Coronary artery (tissue), 2 donors: ENCODE measurements around the gene HTRA2.

Experiments
- DNase-seq: peaks from one replicate; pipeline ENCODE4 v3.0.0-alpha.2; 2017; ENCODE audit warnings: low spot score
- H3K27ac ChIP-seq, 2 donors: fragments of 200-600 bp; sonication (generic); one replicate each; pipeline ENCODE4 v1.5.1; 2016 to 2019
- H3K4me3 ChIP-seq: fragments of 200-600 bp; sonication (generic); 2 replicates; pipeline ENCODE4 v1.5.1; 2016; ENCODE audit warnings: mild to moderate bottlenecking, moderate library complexity
- TF ChIP-seq, protein P1 (sequence below): fragments of 200-600 bp; sonication (generic); IDR thresholded peaks from one replicate; pipeline ENCODE4 v1.5.1; 2019; ENCODE audit warnings: antibody characterized with exemption

Gene HTRA2

DNA sequence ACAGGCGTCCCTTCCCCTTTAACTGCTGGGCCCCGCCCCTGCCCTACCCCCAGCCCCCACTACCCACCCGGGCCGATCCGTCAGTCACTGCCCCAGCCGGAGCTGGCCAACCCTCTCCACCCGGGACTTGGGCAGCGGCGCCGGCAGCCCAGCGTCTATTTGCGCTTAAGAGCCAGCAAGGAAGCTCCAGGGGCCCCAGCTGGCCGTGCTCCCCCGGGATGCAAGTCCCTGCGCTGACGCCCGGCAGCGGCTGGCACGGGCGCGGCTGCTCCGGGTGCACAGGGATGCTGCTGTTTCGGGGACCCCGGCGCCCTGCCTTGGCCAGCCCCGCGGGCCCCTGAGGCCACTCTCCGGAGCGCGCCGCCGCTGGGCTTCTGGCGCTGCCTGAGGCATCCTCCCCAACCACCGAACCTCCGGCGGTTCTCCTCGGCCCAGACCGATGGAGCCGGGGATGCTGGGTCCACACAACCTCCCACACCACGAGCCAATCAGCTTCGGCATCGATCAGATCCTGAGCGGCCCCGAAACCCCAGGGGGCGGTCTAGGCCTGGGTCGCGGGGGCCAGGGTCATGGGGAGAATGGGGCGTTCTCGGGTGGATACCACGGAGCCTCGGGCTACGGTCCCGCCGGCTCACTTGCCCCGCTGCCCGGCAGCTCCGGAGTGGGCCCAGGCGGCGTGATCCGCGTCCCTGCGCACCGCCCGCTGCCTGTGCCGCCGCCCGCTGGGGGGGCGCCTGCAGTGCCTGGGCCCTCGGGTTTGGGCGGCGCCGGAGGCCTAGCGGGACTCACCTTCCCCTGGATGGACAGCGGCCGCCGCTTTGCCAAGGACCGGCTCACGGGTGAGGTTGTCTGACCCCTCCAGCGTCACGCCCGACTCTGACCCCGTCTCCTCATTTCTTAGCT is 15.1 kb upstream of the HTRA2 start, which contains the start of gene TLX2:
TSS of gene TLX2 (plus strand) at position 83 of the 903 bp plus-strand sequence. CDS start at position 440, 357 bp downstream.
- peak within 1 kb of the TSS; percentile 62 for H3K4me3 ChIP-seq
- TF ChIP-seq, protein P1, sequence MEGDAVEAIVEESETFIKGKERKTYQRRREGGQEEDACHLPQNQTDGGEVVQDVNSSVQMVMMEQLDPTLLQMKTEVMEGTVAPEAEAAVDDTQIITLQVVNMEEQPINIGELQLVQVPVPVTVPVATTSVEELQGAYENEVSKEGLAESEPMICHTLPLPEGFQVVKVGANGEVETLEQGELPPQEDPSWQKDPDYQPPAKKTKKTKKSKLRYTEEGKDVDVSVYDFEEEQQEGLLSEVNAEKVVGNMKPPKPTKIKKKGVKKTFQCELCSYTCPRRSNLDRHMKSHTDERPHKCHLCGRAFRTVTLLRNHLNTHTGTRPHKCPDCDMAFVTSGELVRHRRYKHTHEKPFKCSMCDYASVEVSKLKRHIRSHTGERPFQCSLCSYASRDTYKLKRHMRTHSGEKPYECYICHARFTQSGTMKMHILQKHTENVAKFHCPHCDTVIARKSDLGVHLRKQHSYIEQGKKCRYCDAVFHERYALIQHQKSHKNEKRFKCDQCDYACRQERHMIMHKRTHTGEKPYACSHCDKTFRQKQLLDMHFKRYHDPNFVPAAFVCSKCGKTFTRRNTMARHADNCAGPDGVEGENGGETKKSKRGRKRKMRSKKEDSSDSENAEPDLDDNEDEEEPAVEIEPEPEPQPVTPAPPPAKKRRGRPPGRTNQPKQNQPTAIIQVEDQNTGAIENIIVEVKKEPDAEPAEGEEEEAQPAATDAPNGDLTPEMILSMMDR, result no peak
- H3K27ac ChIP-seq, result no peak within 1 kb of the TSS
- DNase-seq, result no peak

DNA sequence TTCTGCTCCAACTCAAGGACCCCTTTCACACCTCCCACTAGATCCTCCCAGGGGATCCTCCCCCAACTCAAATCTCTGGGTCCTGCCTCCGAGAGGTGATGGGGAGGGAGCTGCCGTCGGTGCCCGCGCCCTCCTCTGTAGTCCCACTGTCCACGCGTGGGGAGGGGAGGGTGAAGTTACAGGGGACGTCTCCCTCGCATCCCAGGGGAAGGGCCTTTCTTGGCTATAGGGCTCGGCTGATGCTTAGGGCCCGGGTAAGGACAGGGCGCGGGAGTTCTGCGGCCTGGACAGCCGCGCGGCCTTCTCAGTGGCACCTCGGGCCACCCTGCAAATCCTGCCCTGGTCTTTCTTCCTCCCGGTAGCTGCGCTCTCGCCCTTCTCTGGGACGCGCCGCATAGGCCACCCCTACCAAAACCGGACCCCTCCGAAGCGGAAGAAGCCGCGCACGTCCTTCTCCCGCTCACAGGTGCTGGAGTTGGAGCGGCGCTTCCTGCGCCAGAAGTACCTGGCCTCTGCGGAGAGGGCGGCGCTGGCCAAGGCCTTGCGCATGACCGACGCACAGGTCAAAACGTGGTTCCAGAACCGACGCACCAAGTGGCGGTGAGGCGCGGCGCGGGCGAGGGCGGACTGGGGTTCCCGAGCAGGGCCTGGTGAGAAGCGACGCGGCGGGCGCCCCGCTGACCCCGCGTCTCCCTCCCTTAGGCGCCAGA is 14.3 kb upstream of the HTRA2 start:
- Histone ChIP-seq H3K27ac (no peak overlapping the region), H3K4me3 (peak overlapping the region; percentile 62)
- TF ChIP-seq, protein P1, result no peak
- DNase-seq, result no peak

DNA sequence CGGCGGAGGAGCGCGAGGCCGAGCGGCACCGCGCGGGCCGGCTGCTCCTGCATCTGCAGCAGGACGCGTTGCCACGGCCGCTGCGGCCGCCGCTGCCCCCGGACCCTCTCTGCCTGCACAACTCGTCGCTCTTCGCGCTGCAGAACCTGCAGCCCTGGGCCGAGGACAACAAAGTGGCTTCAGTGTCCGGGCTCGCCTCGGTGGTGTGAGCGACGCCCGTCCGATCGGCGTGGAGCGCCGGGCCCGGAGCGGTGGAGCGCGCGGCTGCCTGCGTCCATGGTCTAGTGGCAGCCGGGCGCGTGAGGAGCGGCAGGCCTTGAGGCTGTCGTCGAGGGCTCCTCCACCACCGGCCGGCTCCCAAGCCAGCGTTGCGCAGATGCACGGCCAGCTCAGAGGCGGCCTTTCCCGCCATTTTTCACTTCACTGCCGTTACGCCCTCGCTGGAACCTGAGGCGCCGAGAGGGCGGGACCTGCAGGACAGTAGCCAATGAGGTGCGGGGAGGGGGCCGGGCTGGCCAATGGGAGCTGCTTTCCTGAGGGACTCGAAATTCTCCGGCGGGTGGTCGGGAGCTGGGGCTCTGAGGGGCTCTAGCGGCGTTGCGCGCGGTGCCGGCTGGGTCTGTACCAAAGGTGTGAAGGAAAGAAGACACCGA is 13.6 kb upstream of the HTRA2 start:
- DNase-seq, result no peak
- TF ChIP-seq, protein P1, result no peak
- Histone ChIP-seq H3K4me3 (peak overlapping the region; percentile 62), H3K27ac (no peak overlapping the region)

DNA sequence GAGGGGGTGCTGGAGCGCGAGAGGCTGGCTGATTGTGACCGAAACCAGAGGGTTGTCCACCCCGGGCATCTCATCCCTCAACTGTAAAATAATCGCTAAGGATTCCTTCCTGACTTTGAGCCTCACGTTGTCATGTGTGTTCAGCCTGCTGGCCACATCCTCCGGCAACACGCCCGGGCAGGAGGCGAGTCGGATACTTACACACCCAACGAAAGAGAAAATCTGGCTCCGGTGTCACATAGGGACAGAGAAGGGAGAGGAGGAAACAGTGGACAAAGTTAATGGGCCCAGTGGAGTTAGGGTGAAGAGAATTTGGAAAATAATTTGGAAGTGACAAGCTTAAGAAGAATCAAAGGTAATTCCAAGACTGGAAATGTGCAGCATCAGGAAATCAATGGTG is 13.1 kb upstream of the HTRA2 start:
- no peak for DNase-seq
- TF ChIP-seq, protein P1, result no peak
- Histone ChIP-seq H3K4me3 (peak overlapping the region; percentile 62), H3K27ac (no peak overlapping the region)

DNA sequence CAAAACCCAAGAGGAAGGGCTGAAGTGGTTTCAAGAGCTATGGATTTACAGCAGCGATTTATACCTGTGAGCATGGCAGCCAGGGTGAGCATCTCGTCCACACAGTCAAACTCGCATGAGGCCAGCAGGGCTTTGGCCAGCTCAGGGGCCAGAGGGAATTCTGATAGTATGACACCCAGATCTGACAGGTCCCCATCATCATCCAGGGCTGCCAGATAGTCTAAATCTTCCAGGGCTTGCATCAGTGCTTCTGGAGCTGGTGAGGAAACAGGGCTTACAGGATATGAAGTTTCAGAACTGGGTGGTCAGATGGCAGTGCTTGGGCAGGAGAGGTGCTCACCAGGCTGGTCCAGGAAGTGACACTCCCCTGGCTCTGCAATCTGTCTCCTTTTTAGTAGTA is 7.2 kb upstream of the HTRA2 start:
- H3K4me3 ChIP-seq, result no peak overlapping the region
- TF ChIP-seq, protein P1, result no peak
- no peak for DNase-seq
- no peak overlapping the region for H3K27ac ChIP-seq

DNA sequence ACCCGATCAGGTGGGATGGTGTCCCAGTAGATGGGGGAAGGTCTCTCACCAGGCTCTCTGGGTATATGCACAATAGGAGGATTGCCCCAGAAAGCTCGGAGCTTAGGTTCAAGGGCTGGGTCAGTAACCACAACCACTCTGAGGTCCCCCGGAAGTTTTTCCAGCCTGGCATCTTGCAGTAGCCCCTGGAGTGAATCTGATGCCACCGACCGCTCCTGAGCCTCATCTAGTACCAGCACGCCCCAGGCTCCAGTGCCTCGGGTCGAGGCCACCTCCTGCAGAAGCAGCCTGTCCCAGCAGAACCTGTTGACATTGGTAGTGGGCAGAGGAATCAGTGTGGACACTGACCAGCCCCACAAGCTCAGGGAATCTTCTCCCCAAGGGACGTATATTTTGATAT is 5.7 kb upstream of the HTRA2 start:
- no peak for DNase-seq
- Histone ChIP-seq H3K27ac (no peak overlapping the region), H3K4me3 (no peak overlapping the region)
- TF ChIP-seq, protein P1, result no peak
